Right ventricle myocardium inferior (tissue), 1 donor: ENCODE data around the gene C2orf74. TPM values are rescaled to one million over a fixed set of nuclear protein-coding genes. Genes with fewer than 3 reads are reported as not detected.
"Not testable (repeated sequence)": the region's sequence is repeated elsewhere in the genome, so short reads cannot be mapped to it uniquely, and the experiment has no call there.

Source experiments
- ATAC-seq: fragments of 200-7000 bp; cut with Tn5 transposase; one replicate; pipeline ENCODE4 v1.9.1; 2020; ENCODE audit warnings: mild to moderate bottlenecking, moderate library complexity
- DNase-seq: peaks from one replicate; pipeline ENCODE4 v3.0.0; 2021; ENCODE audit errors: missing footprints
- intact Hi-C: fragments of 100-400 bp; cut with DNase I; formaldehyde crosslinking; loops from one replicate; pipeline ENCODE4 v1.11.0; 2022
- total RNA-seq: library from RNA; stranded (reverse); fragmentation: NEBNext Ultra II Directional; extraction: Animal tissue kit (Norgen Biotek cat#: 25700); gene quantifications from one replicate; pipeline ENCODE4 v1.2.1, GENCODE V29; 2021
- donor health status: DM: no; HTN: yes; CAD: no; lungs with severe emphysema.

Gene C2orf74
- total RNA-seq, 1 donor from 2014 or later = 30.1 TPM

GRCh38 chr2:61165082-61165481 lies 3.1 kb downstream of the C2orf74 start:
- intact Hi-C loops, ATAC-seq, DNase-seq: not testable (repeated sequence)

- intact Hi-C loops = no loop called here
Measured at GRCh38 chr2:61165946-61166345, 4.0 kb downstream of the C2orf74 start.

GRCh38 chr2:61167579-61167978 lies 5.6 kb downstream of the C2orf74 start:
- intact Hi-C loops = no loop called here
- ATAC-seq (no peak), DNase-seq (no peak)

More at GRCh38 chr2:61165946-61166345, 4.0 kb downstream of the C2orf74 start:
- DNase-seq (no peak), ATAC-seq (no peak)

- DNase-seq (no peak), ATAC-seq (no peak)
- intact Hi-C loops = no loop called here
Measured at GRCh38 chr2:61172671-61173070, 10.7 kb downstream of the C2orf74 start.

GRCh38 chr2:61173116-61173515 lies 11.1 kb downstream of the C2orf74 start:
- ATAC-seq (no peak), DNase-seq (no peak)
- intact Hi-C loops = no loop called here

GRCh38 chr2:61175036-61175435 lies 13.0 kb downstream of the C2orf74 start:
- DNase-seq = no peak
- no peak for ATAC-seq
- intact Hi-C loops = no loop called here

- ATAC-seq = peak; percentile 93
- intact Hi-C loops = loop anchor here (1.0 to 2.0 kb wide), 2 partner anchors 32 to 112 kb away; partner anchors contain the start of gene SANBR
Measured at GRCh38 chr2:61176755-61177726, 15.1 kb downstream of the C2orf74 start.

GRCh38 chr2:61177727-61178549 lies 15.9 kb downstream of the C2orf74 start:
- ATAC-seq = peak; percentile 9
- peak; percentile 60 for DNase-seq
- intact Hi-C loops = loop anchor here (1.0 to 2.0 kb wide), 2 partner anchors 33 to 113 kb away; partner anchors contain the start of gene SANBR

More at GRCh38 chr2:61176755-61177726, 15.1 kb downstream of the C2orf74 start:
- DNase-seq = peak; percentile 97

- no peak for ATAC-seq
- intact Hi-C loops = no loop called here
- DNase-seq = no peak
Measured at GRCh38 chr2:61178603-61179545, 16.9 kb downstream of the C2orf74 start.

GRCh38 chr2:61179701-61180639 lies 18.0 kb downstream of the C2orf74 start:
- intact Hi-C loops = no loop called here
- DNase-seq (peak; percentile 88), ATAC-seq (peak; percentile 73)

- DNase-seq (no peak), ATAC-seq (no peak)
- intact Hi-C loops = no loop called here
Measured at GRCh38 chr2:61180686-61181085, 18.7 kb downstream of the C2orf74 start.

GRCh38 chr2:61181382-61182058 lies 19.5 kb downstream of the C2orf74 start:
- DNase-seq (no peak), ATAC-seq (no peak)
- intact Hi-C loops = no loop called here

GRCh38 chr2:61182059-61182383 lies 20.0 kb downstream of the C2orf74 start:
- DNase-seq = no peak

GRCh38 chr2:61183795-61184194 lies 21.8 kb downstream of the C2orf74 start:
- no peak for DNase-seq
- intact Hi-C loops = no loop called here
- no peak for ATAC-seq

More at GRCh38 chr2:61182059-61182383, 20.0 kb downstream of the C2orf74 start:
- intact Hi-C loops = no loop called here
- ATAC-seq = no peak

GRCh38 chr2:61184263-61184662 lies 22.3 kb downstream of the C2orf74 start:
- ATAC-seq (no peak), DNase-seq (no peak)
- intact Hi-C loops = no loop called here

- DNase-seq = no peak
- no peak for ATAC-seq
- intact Hi-C loops = no loop called here
Measured at GRCh38 chr2:61185231-61185728, 23.3 kb downstream of the C2orf74 start.

- intact Hi-C loops = no loop called here
- DNase-seq = no peak
- ATAC-seq = no peak
Measured at GRCh38 chr2:61187085-61187484, 25.1 kb downstream of the C2orf74 start.
